Esophagus muscularis mucosa (tissue), 3 donors: ENCODE results near the gene PLXNA4.

ENCODE experiments used
- EP300 ChIP-seq: sonication (generic); formaldehyde crosslinking; IDR thresholded peaks from one replicate; pipeline ENCODE4 v1.6.1; 2017; ENCODE audit warnings: antibody characterized with exemption
- TF ChIP-seq, protein P1 (sequence below), 3 experiments: fragments of 200-600 bp in 2 of 3; fragments of 450-650 bp in 1 of 3; sonication (generic) in 2 of 3; IDR thresholded peaks; one replicate each; pipeline ENCODE4 v1.5.1; 2017 to 2019; ENCODE audit warnings: antibody characterized with exemption in 3 of 3, mild to moderate bottlenecking in 2 of 3, moderate library complexity in 1 of 3

DNA sequence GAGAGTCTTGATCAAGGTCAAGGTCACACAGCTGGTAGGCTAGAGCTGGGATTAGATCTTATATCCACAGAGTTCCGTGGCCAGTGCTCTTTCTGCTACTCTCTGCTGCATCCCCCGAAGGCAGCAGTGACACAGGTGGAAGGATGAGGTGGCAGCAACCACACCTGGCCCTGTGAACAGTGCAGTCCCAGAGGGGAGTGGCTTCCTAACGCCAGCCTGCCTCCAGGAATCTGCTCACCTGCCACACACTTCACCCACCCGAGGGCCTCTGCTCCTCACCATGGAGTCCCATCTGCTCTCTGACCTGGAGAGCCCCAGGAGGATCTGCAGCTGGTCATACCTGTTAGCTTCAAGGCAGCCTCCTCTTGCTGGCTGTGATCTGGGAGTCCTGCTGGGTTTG is 484.2 kb downstream of the PLXNA4 start:
- TF ChIP-seq, protein P1, sequence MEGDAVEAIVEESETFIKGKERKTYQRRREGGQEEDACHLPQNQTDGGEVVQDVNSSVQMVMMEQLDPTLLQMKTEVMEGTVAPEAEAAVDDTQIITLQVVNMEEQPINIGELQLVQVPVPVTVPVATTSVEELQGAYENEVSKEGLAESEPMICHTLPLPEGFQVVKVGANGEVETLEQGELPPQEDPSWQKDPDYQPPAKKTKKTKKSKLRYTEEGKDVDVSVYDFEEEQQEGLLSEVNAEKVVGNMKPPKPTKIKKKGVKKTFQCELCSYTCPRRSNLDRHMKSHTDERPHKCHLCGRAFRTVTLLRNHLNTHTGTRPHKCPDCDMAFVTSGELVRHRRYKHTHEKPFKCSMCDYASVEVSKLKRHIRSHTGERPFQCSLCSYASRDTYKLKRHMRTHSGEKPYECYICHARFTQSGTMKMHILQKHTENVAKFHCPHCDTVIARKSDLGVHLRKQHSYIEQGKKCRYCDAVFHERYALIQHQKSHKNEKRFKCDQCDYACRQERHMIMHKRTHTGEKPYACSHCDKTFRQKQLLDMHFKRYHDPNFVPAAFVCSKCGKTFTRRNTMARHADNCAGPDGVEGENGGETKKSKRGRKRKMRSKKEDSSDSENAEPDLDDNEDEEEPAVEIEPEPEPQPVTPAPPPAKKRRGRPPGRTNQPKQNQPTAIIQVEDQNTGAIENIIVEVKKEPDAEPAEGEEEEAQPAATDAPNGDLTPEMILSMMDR (IDR thresholded peaks at IDR 0.05) = no peak
- TF ChIP-seq EP300 = no peak
